Measurements from ENCODE around the gene STPG1.

The STPG1 gene

GRCh38 chr1:24340770-24341169 is 72.8 kb downstream of the STPG1 start:
- no peak overlapping the region for H3K4me3 Mint-ChIP-seq
- H3K27me3 Mint-ChIP-seq (ENCODE audit: low read depth, poor library complexity) = peaks cover 4% of the 10 kb centered on the region
- no peaks in the 10 kb centered on the region for H3K36me3 Mint-ChIP-seq (ENCODE audit: low read depth)
- H3K4me1 Mint-ChIP-seq = peaks cover 77% of the 10 kb centered on the region
- H3K27ac Mint-ChIP-seq = peak overlapping the region; percentile 92
- no peaks in the 10 kb centered on the region for H3K9me3 Mint-ChIP-seq
- no peak for TF ChIP-seq CTCF (IDR thresholded peaks at IDR 0.05)
- DNase-seq = no peak

GRCh38 chr1:24339996-24340395 is 73.6 kb downstream of the STPG1 start:
- H3K4me3 Mint-ChIP-seq = no peak overlapping the region
- H3K36me3 Mint-ChIP-seq (ENCODE audit: low read depth) = no peaks in the 10 kb centered on the region
- no peak for DNase-seq
- peaks cover 4% of the 10 kb centered on the region for H3K27me3 Mint-ChIP-seq (ENCODE audit: low read depth, poor library complexity)
- no peak overlapping the region for H3K27ac Mint-ChIP-seq
- TF ChIP-seq CTCF (IDR thresholded peaks at IDR 0.05) = no peak
- no peaks in the 10 kb centered on the region for H3K9me3 Mint-ChIP-seq
- peaks cover 75% of the 10 kb centered on the region for H3K4me1 Mint-ChIP-seq

GRCh38 chr1:24338447-24338846 is 75.1 kb downstream of the STPG1 start:
- Mint-ChIP-seq H3K4me1 (peaks cover 83% of the 10 kb centered on the region), H3K27me3 (ENCODE audit: low read depth, poor library complexity) (peaks cover 4% of the 10 kb centered on the region)

GRCh38 chr1:24337455-24337854 is 76.1 kb downstream of the STPG1 start:
- Mint-ChIP-seq H3K27ac (peak overlapping the region; percentile 45), H3K36me3 (ENCODE audit: low read depth) (no peaks in the 10 kb centered on the region), H3K9me3 (no peaks in the 10 kb centered on the region), H3K4me3 (no peak overlapping the region), H3K4me1 (peaks cover 82% of the 10 kb centered on the region), H3K27me3 (ENCODE audit: low read depth, poor library complexity) (peaks cover 7% of the 10 kb centered on the region)
- no peak for TF ChIP-seq CTCF (IDR thresholded peaks at IDR 0.05)
- DNase-seq = no peak

More at GRCh38 chr1:24338447-24338846, 75.1 kb downstream of the STPG1 start:
- TF ChIP-seq CTCF (IDR thresholded peaks at IDR 0.05) = no peak
- Mint-ChIP-seq H3K27ac (no peak overlapping the region), H3K4me3 (no peak overlapping the region), H3K36me3 (ENCODE audit: low read depth) (no peaks in the 10 kb centered on the region), H3K9me3 (no peaks in the 10 kb centered on the region)
- DNase-seq = no peak

GRCh38 chr1:24336075-24336474 is 77.5 kb downstream of the STPG1 start:
- H3K4me1 Mint-ChIP-seq = peaks cover 68% of the 10 kb centered on the region
- H3K27ac Mint-ChIP-seq = peak overlapping the region; percentile 5
- H3K4me3 Mint-ChIP-seq = no peak overlapping the region
- no peak for TF ChIP-seq CTCF (IDR thresholded peaks at IDR 0.05)
- no peaks in the 10 kb centered on the region for H3K9me3 Mint-ChIP-seq
- DNase-seq = no peak
- peaks cover 10% of the 10 kb centered on the region for H3K27me3 Mint-ChIP-seq (ENCODE audit: low read depth, poor library complexity)
- H3K36me3 Mint-ChIP-seq (ENCODE audit: low read depth) = no peaks in the 10 kb centered on the region

- Mint-ChIP-seq H3K36me3 (ENCODE audit: low read depth) (no peaks in the 10 kb centered on the region), H3K27ac (no peak overlapping the region), H3K4me3 (no peak overlapping the region), H3K4me1 (peaks cover 46% of the 10 kb centered on the region), H3K27me3 (ENCODE audit: low read depth, poor library complexity) (peaks cover 19% of the 10 kb centered on the region), H3K9me3 (no peaks in the 10 kb centered on the region)
- TF ChIP-seq CTCF (IDR thresholded peaks at IDR 0.05) = no peak
- DNase-seq = no peak
These were observed 81.5 kb downstream of the STPG1 start for GRCh38 chr1:24331961-24332673.
